CD14-positive monocyte (primary cell): ENCODE results near the gene IGF2R. TPM values are rescaled to one million over a fixed set of nuclear protein-coding genes. Genes with fewer than 3 reads are reported as not detected.

Source experiments
- DNase-seq, 3 donors: peaks; one replicate each; pipeline ENCODE4 v3.0.0-alpha.2; 2011 to 2022
- H2AFZ ChIP-seq: 2 replicates; pipeline ENCODE4 v1.6.0; 2012; ENCODE audit warnings: mild to moderate bottlenecking, low read depth, low read length, inconsistent platforms; ENCODE audit not compliant: insufficient read depth, poor library complexity, severe bottlenecking
- H3K27ac ChIP-seq, 2 donors: 1 replicate in 1 of 2; 2 replicates in 1 of 2; pipeline ENCODE4 v1.5.1; 2012 to 2013; ENCODE audit warnings: low read length in 2 of 2, control low read depth in 1 of 2, inconsistent platforms in 1 of 2, low read depth in 1 of 2, mild to moderate bottlenecking in 1 of 2
- H3K27me3 ChIP-seq, 2 donors: one replicate each; pipeline versions ENCODE4 v1.6.0 to v1.6.1; 2011 to 2013; ENCODE audit warnings: low read length in 2 of 2; ENCODE audit not compliant: control insufficient read depth in 2 of 2, insufficient read depth in 2 of 2
- H3K36me3 ChIP-seq, 2 donors: replicated peaks in 1 of 2; 1 replicate in 1 of 2; 2 replicates in 1 of 2; pipeline versions ENCODE4 v1.5.1 to v1.6.1; 2012 to 2013; ENCODE audit warnings: low read length in 2 of 2, control low read depth in 1 of 2, inconsistent platforms in 1 of 2, mild to moderate bottlenecking in 1 of 2; ENCODE audit not compliant: insufficient read depth in 2 of 2, control insufficient read depth in 1 of 2
- H3K4me1 ChIP-seq, 2 donors: 1 replicate in 1 of 2; 2 replicates in 1 of 2; pipeline versions ENCODE4 v1.5.1 to v1.6.1; 2012 to 2013; ENCODE audit warnings: low read length in 2 of 2, control low read depth in 1 of 2, inconsistent platforms in 1 of 2, mild to moderate bottlenecking in 1 of 2, moderate library complexity in 1 of 2; ENCODE audit not compliant: insufficient read depth in 2 of 2, control insufficient read depth in 1 of 2
- H3K4me2 ChIP-seq: replicated peaks from 2 replicates; pipeline ENCODE3; 2012; ENCODE audit warnings: low read length, moderate library complexity, mild to moderate bottlenecking; ENCODE audit not compliant: poor library complexity, severe bottlenecking; ENCODE audit errors: extremely low read depth
- H3K4me3 ChIP-seq, 3 experiments: fragments of 200-600 bp in 1 of 3; sonication (generic) in 1 of 3; replicated peaks in 1 of 3; 1 replicate in 2 of 3; 2 replicates in 1 of 3; pipeline ENCODE4 v1.5.1; 2011 to 2013; ENCODE audit warnings: low read length in 3 of 3, mild to moderate bottlenecking in 3 of 3, control low read depth in 2 of 3, low read depth in 2 of 3, inconsistent platforms in 1 of 3, moderate library complexity in 1 of 3
- H3K79me2 ChIP-seq: 2 replicates; pipeline ENCODE4 v1.6.0; 2012; ENCODE audit warnings: mild to moderate bottlenecking, control low read depth, inconsistent platforms, low read length, moderate library complexity; ENCODE audit not compliant: insufficient read depth
- H3K9ac ChIP-seq: 2 replicates; pipeline ENCODE4 v1.6.0; 2017; ENCODE audit warnings: low read length, mild to moderate bottlenecking; ENCODE audit not compliant: insufficient read depth, poor library complexity, severe bottlenecking
- H3K9me3 ChIP-seq, 2 donors: replicated peaks in 1 of 2; 1 replicate in 1 of 2; 2 replicates in 1 of 2; pipeline versions ENCODE4 v1.5.1 to v1.6.1; 2012 to 2013; ENCODE audit warnings: low read length in 2 of 2, control low read depth in 1 of 2; ENCODE audit not compliant: control insufficient read depth in 1 of 2, insufficient read depth in 1 of 2
- H4K20me1 ChIP-seq: 2 replicates; pipeline ENCODE4 v1.6.0; 2012; ENCODE audit warnings: mild to moderate bottlenecking, low read length, control low read depth, moderate library complexity; ENCODE audit not compliant: insufficient read depth
- H3K27ac Mint-ChIP-seq, 7 donors: one replicate each; pipeline ENCODE4 v1.8.0; 2020; ENCODE audit warnings: mild to moderate bottlenecking in 7 of 7, mixed read lengths in 7 of 7, moderate library complexity in 6 of 7, inconsistent platforms in 2 of 7
- H3K27me3 Mint-ChIP-seq, 3 donors: one replicate each; pipeline ENCODE4 v1.8.0; 2021 to 2022; ENCODE audit warnings: low read depth in 3 of 3, mild to moderate bottlenecking in 3 of 3, mixed read lengths in 3 of 3, moderate library complexity in 3 of 3, inconsistent platforms in 1 of 3
- H3K36me3 Mint-ChIP-seq, 2 donors: one replicate each; pipeline ENCODE4 v1.8.0; 2020; ENCODE audit warnings: mixed read lengths in 2 of 2, inconsistent platforms in 1 of 2, mild to moderate bottlenecking in 1 of 2
- H3K4me1 Mint-ChIP-seq: one replicate; pipeline ENCODE4 v1.8.0; 2020; ENCODE audit warnings: mild to moderate bottlenecking, mixed read lengths
- H3K4me3 Mint-ChIP-seq, 2 donors: one replicate each; pipeline ENCODE4 v1.8.0; 2020; ENCODE audit warnings: mild to moderate bottlenecking in 2 of 2, mixed read lengths in 2 of 2, moderate library complexity in 1 of 2
- H3K9me3 Mint-ChIP-seq, 7 donors: one replicate each; pipeline ENCODE4 v1.8.0; 2020 to 2022; ENCODE audit warnings: mixed read lengths in 7 of 7, mild to moderate bottlenecking in 6 of 7, moderate library complexity in 6 of 7, inconsistent platforms in 2 of 7
- CTCF ChIP-seq: fragments of 200-600 bp; IDR thresholded peaks from one replicate; pipeline ENCODE4 v1.8.0; 2022; ENCODE audit warnings: antibody characterized with exemption, mild to moderate bottlenecking
- WGBS: methylation state at CpG from one replicate; pipeline ENCODE4 v1.1.5; 2013; ENCODE audit warnings: missing lambda C conversion rate; ENCODE audit not compliant: insufficient coverage; 5-methylcytosine and 5-hydroxymethylcytosine counted together
- intact Hi-C, 2 donors: fragments of 100-400 bp; cut with micrococcal nuclease; formaldehyde crosslinking; loops; one replicate each; pipeline versions ENCODE4 v1.15.0 to v1.15.1; 2023
- polyA plus RNA-seq, 3 donors: library from polyadenylated mRNA; depleted of rRNA in 1 of 3; unstranded in 2 of 3; stranded (reverse) in 1 of 3; fragments of 300-500 nt in 2 of 3; fragments of >200 nt in 1 of 3; fragmentation: Illumina TruSeq in 2 of 3; gene quantifications; 1 replicate in 2 of 3; 2 replicates in 1 of 3; pipeline ENCODE4 v1.2.3, GENCODE V29; 2012 to 2021

Gene IGF2R
- polyA plus RNA-seq, 3 donors = 6.9 to 44.8 (median 8.2) TPM

GRCh38 chr6:160130729-160131484, 162.0 kb downstream of the IGF2R start:
- Histone ChIP-seq H4K20me1 (no peaks in the 10 kb centered on the region), H2AFZ (no peak overlapping the region), H3K4me3 (no peak overlapping the region), H3K4me1 (no peaks in the 10 kb centered on the region), H3K4me2 (no peak overlapping the region), H3K79me2 (no peaks in the 10 kb centered on the region), H3K27ac (no peak overlapping the region), H3K27me3 (no peaks in the 10 kb centered on the region), H3K9ac (no peak overlapping the region), H3K9me3 (no peaks in the 10 kb centered on the region), H3K36me3 (no peaks in the 10 kb centered on the region)
- H3K4me3 Mint-ChIP-seq = no peak overlapping the region
- TF ChIP-seq CTCF = no peak
- no peaks in the 10 kb centered on the region for H3K36me3 Mint-ChIP-seq
- H3K27me3 Mint-ChIP-seq = peaks cover 8 to 22% (median 17%) of the 10 kb centered on the region in 3 donors
- intact Hi-C loops = no loop called here
- peak overlapping the region in 1 of 7 donors; percentile 5 for H3K27ac Mint-ChIP-seq
- H3K9me3 Mint-ChIP-seq = peaks cover 0 to 3% (median 0%) of the 10 kb centered on the region in 7 donors
- 89% methylated on average over 13 of the region's 13 CpGs for WGBS
- DNase-seq = no peak
- H3K4me1 Mint-ChIP-seq = no peaks in the 10 kb centered on the region

GRCh38 chr6:160131636-160132296, 162.9 kb downstream of the IGF2R start:
- TF ChIP-seq CTCF = no peak
- 79% methylated on average over 17 of the region's 19 CpGs for WGBS
- Histone ChIP-seq H3K27ac (no peak overlapping the region), H3K4me3 (no peak overlapping the region), H3K79me2 (no peaks in the 10 kb centered on the region), H3K36me3 (no peaks in the 10 kb centered on the region), H3K27me3 (no peaks in the 10 kb centered on the region), H4K20me1 (no peaks in the 10 kb centered on the region), H3K9me3 (no peaks in the 10 kb centered on the region), H3K9ac (no peak overlapping the region), H2AFZ (no peak overlapping the region), H3K4me1 (no peaks in the 10 kb centered on the region), H3K4me2 (no peak overlapping the region)
- H3K9me3 Mint-ChIP-seq = peaks cover 0 to 3% (median 0%) of the 10 kb centered on the region in 7 donors
- peaks cover 8 to 26% (median 22%) of the 10 kb centered on the region in 3 donors for H3K27me3 Mint-ChIP-seq
- intact Hi-C loops = no loop called here
- H3K4me3 Mint-ChIP-seq = no peak overlapping the region
- no peaks in the 10 kb centered on the region for H3K4me1 Mint-ChIP-seq
- DNase-seq = no peak
- H3K36me3 Mint-ChIP-seq = no peaks in the 10 kb centered on the region
- H3K27ac Mint-ChIP-seq = no peak overlapping the region
